ENCODE measurements around the gene CLASP1.

- TF ChIP-seq CTCF (IDR thresholded peaks at IDR 0.05; ENCODE audit: control extremely low read depth in 1 of 3, insufficient read depth in 1 of 3, low read depth in 1 of 3, low read length in 3 of 3) = no peak
- TF ChIP-seq POLR2A (IDR thresholded peaks at IDR 0.05; ENCODE audit: control extremely low read depth in 1 of 2, low read depth in 2 of 2, low read length in 2 of 2) = no peak
- no peak for TF ChIP-seq RAD21 (IDR thresholded peaks at IDR 0.05 in 1 of 2, conservative IDR thresholded peaks at IDR 0.05 in 1 of 2; ENCODE audit: low read depth in 2 of 2, low read length in 2 of 2)
- TF ChIP-seq USF2 (IDR thresholded peaks at IDR 0.05; ENCODE audit: low read length) = no peak
- no peak for TF ChIP-seq E2F6 (IDR thresholded peaks at IDR 0.05)
- TF ChIP-seq CREB1 (IDR thresholded peaks at IDR 0.05) = no peak
- no peak for TF ChIP-seq EGR1 (IDR thresholded peaks at IDR 0.05; ENCODE audit: borderline replicate concordance, low read depth, low read length)
- TF ChIP-seq KDM5A (IDR thresholded peaks at IDR 0.05; ENCODE audit: low read length) = no peak
- no peak for TF ChIP-seq KDM1A (IDR thresholded peaks at IDR 0.05; ENCODE audit: borderline replicate concordance, low read length)
Observed at GRCh38 chr2:121550669-121551068, 98.6 kb downstream of the CLASP1 start.

Data from H1 (cell line).